GM19025 (cell line): ENCODE data around the gene TMEM45B.
"Not testable (repeated sequence)": the region's sequence is repeated elsewhere in the genome, so short reads cannot be mapped to it uniquely, and the experiment has no call there.

Experiments used
- ATAC-seq: cut with Tn5 transposase; IDR thresholded peaks from one replicate; pipeline ENCODE4 v1.9.1; 2021; ENCODE audit warnings: mild to moderate bottlenecking, low read depth, moderate library complexity; ENCODE audit not compliant: unreplicated experiment

Gene TMEM45B

DNA sequence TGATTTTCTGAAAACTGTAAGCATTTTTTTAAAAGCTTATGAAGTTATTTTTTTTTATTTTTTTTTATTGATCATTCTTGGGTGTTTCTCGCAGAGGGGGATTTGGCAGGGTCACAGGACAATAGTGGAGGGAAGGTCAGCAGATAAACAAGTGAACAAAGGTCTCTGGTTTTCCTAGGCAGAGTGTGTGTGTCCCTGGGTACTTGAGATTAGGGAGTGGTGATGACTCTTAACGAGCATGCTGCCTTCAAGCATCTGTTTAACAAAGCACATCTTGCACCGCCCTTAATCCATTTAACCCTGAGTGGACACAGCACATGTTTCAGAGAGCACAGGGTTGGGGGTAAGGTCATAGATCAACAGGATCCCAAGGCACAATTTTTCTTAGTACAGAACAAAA, 31.7 kb downstream of the TMEM45B start:
- not testable (repeated sequence) for ATAC-seq

DNA sequence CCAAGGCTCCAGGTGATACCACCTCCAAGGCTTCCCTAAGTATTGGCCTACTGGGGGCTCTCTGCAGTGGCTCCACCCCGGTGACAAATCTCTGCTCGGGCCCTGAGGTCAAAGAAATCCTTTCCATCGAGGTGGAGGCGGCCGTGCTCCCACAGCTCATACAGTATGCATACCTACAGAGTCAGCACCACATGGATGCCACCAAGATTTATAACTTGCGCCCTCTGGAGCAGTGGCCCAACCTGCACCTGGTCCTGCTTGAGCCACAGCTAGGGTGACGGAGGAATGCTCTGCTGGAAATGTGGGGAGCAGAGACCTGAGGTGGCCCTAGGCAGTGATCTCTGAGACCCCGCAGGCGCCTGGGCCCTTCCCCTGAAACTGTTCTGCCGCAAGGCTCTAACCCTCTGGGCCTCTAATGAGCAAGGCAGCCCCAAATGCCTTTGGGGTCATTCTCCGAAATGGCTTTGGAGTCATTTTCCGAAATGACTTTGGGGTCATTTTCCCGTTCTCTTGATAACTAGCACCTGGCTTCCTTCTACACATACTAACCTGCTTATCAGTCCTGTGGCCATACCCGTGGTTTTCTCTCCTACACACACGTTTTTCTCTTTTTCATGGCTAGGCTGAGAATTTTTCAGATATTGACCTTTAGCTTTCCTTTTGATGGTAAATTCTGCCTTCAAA, 33.9 kb downstream of the TMEM45B start:
- ATAC-seq: no peak

DNA sequence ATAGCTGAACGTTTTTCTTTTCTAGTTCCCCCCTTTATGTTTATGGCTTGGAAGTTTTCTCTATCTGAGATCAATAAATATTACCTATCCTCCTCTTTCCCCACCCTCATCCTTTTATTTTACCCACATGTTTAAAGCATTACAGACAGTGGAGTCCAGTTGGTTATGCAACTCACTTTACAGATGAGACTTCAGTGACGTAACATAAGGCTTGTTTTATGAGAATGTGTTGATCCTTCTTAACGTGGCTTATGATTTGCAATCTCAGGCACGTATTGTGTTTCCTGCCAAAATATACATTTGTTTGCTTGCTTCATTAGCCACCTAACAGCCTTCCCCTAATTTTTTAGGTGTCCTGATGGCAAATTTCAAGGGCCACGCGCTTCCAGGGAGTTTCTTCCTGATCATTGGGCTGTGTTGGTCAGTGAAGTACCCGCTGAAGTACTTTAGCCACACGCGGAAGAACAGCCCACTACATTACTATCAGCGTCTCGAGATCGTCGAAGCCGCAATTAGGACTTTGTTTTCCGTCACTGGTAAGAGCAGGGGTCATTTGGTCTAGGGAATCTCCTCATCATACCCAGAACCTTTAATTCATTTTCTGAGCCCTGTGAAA, 36.6 kb downstream of the TMEM45B start:
- ATAC-seq: no peak

GRCh38 chr11:129853518-129854231, 38.0 kb downstream of the TMEM45B start:
- ATAC-seq: no peak

GRCh38 chr11:129854232-129854805, 38.7 kb downstream of the TMEM45B start:
- no peak for ATAC-seq

DNA sequence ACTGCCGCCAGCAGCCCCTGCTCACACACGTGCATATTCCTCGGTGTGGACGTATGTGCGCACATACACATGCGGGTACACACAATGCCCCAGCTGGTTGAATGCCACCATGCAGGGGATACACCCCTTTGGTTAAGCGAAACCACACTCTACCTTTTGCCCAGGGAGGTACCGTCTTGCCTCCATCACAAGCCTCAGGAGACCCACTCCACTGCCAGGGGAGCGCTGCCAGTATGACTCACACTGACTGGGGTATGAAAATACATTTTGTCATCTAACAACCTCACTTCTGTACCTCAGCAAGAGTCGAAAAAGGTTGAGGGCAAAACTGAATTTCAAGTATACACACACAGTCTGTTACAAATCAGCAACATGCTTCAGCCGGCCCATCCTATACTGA, 39.4 kb downstream of the TMEM45B start:
- ATAC-seq: no peak

GRCh38 chr11:129856036-129856435, 40.4 kb downstream of the TMEM45B start:
- ATAC-seq: no peak

DNA sequence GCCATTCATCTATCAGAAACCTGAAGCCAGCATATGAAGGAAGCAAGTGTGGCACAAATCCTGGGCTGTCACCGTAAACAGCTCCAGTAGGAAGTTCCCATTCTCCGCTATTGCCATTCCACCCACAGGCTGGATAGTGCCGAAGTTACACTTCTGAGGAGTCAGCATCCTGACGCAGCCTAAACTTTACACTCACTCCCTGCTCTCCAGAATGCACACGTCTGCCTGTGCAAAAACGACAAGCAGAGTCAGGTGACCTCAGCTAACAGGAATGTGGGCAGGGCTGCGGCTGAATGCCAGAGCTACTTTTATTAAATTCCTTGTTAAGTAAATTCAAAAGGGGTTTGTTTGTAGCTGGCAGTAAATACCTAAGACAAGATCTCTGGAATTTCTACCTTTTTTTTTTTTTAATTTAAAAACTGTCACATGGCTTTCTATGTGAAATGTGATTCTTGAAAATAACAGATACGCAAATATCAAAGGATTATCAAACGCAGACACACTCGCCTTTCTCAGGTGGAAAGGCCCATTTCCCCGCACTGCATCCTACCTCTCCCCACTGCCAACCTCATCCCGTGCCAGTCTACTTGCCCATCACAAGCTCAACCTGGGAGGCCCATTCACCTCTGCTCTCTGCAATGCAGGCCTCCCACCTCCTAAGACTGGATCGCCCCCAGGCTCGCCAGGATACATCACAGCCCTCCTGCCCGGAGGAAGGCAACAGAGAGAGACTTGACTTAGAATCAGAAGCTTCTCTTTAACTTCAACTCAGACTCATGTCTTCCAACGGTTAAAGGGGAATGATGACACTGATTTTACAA, 46.3 kb downstream of the TMEM45B start:
- ATAC-seq: no peak

DNA sequence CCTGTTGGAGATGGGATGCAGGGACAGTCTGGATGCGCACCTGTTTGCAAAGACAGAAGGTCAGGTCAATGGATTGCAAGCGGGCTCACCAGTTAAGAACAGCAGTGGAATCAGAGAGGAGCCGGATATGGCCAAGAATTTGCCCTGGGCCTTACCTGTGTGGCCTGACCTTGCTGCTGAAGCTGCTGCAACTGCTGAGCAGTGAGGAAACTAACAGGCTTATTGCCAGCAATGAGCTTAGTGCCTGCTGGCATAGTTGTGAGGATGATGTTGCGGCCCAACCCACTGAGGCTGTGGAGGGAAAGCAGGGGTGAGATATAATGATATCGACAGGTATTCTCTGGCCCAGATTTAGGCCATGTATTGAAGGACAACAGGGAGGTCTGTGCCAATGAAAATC, 49.2 kb downstream of the TMEM45B start:
- ATAC-seq: no peak

- ATAC-seq: no peak
These were observed 50.1 kb downstream of the TMEM45B start for GRCh38 chr11:129865701-129866100.

DNA sequence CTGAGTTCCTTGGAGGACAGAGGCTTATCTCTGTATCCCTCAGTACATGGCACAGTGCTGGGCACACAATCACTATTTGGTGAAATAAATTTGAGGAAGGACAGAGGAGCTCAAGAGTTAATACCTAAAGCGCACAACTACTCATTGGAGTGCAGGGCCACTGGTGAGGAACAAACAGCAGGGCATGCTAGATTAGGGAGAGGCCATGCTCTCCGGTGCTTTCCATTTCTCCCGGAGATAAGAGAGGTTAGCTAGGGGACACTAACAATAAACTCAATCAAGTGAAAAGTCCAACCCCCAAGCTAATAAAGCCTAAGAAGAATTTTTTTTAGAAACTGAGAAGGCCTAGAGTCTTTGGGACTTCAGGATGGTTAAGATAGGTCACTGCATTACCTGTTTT, 50.7 kb downstream of the TMEM45B start:
- no peak for ATAC-seq

DNA sequence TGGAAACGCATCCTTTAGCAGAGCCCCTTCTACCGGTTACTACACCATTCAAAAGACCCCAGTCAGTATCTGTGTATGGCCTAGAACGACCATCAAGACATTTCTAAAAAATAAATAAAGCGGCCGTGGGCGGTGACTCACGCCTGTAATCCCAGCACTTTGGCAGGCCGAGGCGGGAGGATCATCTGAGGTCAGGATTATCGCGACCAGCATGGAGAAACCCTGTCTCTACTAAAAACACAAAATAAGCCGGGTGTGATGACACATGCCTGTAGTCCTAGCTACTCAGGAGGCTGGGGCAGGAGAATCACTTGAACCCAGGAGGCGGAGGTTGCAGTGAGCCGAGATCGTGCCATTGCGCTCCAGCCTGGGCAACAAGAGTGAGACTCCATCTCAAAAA, 53.0 kb downstream of the TMEM45B start:
- ATAC-seq: not testable (repeated sequence)

- ATAC-seq: no peak
These were observed 56.3 kb downstream of the TMEM45B start for GRCh38 chr11:129871914-129872313.

DNA sequence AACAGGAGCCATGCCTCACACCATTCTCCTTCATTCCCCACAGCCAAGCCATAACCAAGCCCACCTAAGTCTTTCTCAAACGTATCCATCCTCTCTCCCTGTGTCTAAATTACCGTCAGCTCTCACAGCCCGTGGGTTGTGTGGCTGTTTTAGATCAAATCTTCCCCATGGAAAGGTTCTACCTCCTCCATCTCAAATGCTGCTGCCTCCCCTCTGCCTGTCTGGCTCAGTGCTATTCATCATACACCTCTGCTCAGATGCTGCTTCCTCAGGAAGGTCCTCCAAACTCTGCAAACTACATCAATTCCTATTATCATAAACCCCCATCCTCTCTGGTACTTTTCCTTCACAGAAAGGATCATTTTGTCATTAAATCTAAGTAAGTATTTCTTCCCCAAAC, 64.7 kb downstream of the TMEM45B start:
- no peak for ATAC-seq

DNA sequence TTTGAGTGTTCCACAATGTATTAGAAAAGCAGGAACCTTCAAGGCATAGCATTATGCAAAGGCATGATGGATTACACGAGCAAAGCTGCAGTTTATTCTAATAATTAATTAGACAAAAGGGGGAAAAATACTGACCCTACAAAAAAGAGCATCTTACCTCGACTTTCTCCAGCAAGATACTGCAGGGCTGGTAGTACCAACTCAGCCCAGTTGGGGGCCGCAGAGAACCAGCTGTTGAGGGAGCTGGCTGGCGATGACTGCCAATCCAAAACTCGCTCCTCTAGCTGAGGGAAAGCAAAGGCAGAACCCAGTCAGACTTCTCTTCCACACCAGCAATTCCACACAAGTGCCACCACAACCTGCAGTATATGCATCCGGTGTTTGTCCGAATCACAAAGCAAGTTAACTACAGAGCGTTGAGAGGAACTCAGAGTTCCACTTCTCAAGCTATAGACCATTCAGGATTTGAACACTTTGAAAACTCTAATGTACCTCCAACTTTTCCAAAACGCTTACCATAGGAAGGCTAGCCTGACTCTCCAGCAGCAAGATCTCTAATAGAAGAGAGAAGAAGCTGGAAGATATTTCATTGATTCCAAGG, 66.0 kb downstream of the TMEM45B start:
- ATAC-seq: no peak

DNA sequence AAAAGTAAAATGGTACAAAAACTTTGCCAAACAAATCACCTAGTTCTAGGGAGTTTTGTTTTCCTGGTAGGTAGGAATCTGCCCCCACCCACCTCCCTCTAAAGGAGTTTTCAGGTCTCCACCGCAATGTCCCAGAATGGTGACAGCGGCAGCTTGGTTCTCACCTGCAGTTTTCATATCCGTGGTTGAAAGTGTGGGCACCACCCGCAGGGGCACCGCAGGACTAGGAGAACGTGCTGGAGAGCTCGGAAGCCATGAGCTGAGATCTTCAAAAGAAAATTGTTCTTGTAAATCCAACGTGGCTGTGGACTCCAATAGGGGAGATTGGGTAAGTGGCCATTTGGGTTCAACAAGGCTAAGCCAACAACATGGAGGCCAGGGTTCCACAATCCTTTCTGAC, 68.9 kb downstream of the TMEM45B start:
- ATAC-seq: no peak

DNA sequence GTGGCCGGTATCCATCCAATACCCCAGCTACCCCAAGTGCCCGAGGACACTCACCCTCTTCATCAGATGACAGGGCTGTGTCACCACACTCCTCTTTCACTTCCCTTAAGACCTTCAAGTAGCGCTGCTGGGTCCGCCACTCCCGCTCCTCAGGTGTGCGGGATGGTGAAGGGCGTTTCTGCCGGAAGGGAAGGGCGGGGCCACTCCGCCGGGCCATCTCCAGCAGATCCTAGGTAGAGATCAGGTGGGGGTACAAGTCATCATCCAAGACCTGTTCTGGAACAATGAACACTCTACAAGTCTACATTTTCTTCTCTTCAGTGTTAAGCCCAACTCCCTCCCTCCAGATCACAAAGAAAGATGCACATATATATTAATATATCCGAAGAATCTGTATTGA, 69.7 kb downstream of the TMEM45B start:
- ATAC-seq: no peak

GRCh38 chr11:129888451-129888850, 72.8 kb downstream of the TMEM45B start:
- ATAC-seq: no peak

DNA sequence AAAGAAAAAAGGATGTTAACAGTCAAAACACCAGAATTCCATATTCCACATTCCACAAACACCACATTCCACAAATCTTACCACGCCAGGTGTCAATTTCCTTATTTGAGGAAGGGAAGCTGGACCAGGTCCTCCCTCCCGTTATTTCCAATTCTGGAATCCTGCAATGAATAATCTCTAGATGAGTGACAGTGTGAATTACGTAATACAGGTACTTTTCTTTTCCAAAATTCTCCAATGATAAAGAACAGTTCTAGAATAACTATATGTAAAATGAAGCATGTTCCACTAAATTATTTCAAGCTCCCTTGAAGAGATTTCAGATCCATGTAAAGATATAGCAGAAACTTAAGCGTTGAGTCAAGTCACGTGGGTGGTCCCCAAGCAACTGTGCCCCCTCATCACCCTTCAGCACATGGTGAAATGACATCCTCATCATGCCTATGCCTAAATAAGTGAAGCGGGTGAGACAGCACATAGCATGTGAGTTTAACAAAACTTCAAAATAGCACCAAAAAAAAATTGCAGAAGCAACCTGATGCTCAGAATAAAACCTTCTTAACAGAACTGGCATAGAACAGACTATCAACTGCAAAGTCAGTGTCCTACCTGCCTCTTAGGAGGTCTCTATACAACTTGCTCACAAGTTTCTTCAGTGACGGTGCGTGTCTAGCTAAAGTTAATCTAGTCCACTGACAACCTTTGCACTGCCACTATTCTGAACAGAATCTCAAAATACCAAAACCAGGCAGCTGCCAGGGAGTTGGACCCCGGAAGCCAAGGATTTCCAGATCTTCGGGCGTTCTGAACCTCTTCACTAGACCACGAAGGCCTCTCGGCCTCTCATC, 78.9 kb downstream of the TMEM45B start:
- ATAC-seq: no peak
